ENCODE measurements around the gene DOCK2. TPM values are rescaled to one million over a fixed set of nuclear protein-coding genes. Genes with fewer than 3 reads are reported as not detected.
"Not testable (repeated sequence)": the region's sequence is repeated elsewhere in the genome, so short reads cannot be mapped to it uniquely, and the experiment has no call there.

DOCK2 gene
- polyA plus RNA-seq, 1 experiment, result 1.6 TPM

DNA sequence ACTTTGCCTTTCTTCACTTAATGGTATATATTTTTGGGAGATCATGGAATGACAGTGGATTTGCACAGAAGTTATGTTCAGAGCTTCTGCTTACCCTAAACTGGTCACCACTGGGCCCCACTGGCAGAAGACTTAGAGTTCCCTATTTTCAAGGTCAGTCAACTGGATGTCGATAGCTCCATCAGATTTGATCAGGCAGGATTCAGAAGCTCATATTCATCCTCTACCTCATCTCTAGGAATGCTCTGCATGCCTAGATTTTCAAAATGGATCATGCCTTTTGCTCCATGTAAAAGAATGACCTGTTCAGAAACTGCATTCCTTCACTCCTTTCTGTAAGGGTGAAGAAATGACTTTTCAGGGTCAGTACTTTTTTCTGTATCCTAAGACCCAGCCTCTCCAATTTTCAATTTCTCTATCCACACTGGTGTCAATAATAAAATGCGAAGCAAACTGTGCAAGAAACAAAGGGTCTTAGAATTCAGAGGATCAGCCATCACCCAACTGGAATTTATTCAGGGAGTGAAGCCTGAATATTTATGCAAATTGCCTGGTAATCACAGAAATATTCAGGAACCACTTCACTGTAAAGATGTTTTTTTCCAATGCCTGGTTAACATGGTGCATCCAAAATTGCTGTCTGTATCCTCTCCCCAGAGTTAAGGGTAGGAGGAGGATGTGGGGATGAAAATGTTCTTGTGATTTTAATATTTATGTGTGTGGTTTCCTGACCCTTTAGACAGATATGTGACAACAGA lies 125.4 kb downstream of the DOCK2 start:
- no peak for DNase-seq (ENCODE audit: low read depth, low spot score)
- ChIA-PET CTCF (interaction anchor here (1.1 to 4.3 kb wide), 2 partner anchors 60 to 218 kb away, joined by 3 to 24 read pairs; partner anchors contain the start of gene INSYN2B), POLR2A (no interaction called here)
- H3K9me3 ChIP-seq (ENCODE audit: control insufficient read depth, insufficient read depth, low read length), result no peaks in the 10 kb centered on the region
- H3K4me3 ChIP-seq (ENCODE audit: low read depth, low read length), result no peak overlapping the region
- H3K27ac ChIP-seq (ENCODE audit: low read depth, low read length), result peak overlapping the region; percentile 34
- H3K27me3 ChIP-seq (ENCODE audit: control insufficient read depth, insufficient read depth, low read length), result no peaks in the 10 kb centered on the region
- TF ChIP-seq, protein P1, sequence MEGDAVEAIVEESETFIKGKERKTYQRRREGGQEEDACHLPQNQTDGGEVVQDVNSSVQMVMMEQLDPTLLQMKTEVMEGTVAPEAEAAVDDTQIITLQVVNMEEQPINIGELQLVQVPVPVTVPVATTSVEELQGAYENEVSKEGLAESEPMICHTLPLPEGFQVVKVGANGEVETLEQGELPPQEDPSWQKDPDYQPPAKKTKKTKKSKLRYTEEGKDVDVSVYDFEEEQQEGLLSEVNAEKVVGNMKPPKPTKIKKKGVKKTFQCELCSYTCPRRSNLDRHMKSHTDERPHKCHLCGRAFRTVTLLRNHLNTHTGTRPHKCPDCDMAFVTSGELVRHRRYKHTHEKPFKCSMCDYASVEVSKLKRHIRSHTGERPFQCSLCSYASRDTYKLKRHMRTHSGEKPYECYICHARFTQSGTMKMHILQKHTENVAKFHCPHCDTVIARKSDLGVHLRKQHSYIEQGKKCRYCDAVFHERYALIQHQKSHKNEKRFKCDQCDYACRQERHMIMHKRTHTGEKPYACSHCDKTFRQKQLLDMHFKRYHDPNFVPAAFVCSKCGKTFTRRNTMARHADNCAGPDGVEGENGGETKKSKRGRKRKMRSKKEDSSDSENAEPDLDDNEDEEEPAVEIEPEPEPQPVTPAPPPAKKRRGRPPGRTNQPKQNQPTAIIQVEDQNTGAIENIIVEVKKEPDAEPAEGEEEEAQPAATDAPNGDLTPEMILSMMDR (IDR thresholded peaks at IDR 0.05; ENCODE audit: low read depth, low read length), result no peak

DNA sequence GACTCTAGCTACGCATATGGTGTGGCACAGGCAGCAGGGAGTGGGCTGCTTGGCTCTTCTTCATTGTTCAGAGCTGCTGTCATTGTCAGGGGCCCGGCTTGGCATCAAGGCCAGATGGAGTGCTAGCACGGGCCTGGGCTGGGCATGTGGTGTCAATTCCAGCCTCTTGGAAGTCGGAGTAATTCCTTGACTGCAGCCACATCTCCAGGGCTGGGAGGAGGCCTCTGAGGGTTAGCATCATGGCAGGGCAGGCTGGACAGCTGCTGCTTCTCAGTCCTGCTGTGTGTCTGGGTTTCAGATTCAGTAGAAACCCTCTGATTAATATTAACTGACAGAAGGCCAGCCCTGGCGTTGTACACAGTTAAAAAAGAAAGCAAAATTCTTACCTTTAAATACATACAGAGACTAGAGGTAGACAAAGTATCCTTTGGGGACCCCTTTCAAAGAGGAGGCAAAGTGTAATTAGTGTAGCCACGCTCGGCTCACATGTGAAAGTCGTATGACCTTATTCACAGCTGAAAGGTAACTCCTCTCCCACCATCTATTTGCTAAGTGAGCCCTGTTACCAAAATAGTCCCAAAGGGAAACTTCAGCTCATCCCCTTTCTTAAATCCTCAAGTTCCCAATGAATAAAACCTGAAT lies 126.4 kb downstream of the DOCK2 start:
- no peaks in the 10 kb centered on the region for H3K27me3 ChIP-seq (ENCODE audit: control insufficient read depth, insufficient read depth, low read length)
- ChIA-PET POLR2A (interaction anchor here (0.6 kb wide), 2 partner anchors 111 to 171 kb away, joined by 4 to 9 read pairs; no protein-coding TSS in a partner anchor), CTCF (interaction anchor here (0.6 to 4.3 kb wide), 3 partner anchors 14 to 217 kb away, joined by 3 to 24 read pairs (median 3); partner anchors contain the start of gene INSYN2B)

DNA sequence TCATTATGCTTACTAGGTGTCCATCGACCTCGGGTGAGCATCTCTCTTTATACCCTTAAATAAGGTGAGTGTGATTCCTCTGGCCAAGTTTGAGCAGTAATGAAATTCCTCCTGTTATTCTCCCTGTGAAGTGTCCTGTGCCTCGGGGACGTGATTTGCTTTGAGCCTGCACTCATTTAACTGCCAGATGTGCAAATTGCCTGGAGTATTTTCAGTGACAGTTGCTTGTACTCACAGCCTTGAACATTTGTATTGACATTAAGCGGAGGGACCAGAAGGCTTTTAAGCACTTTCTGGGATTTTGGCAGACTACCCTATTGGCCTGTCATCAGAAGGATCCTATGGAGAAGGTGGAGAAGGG lies 126.9 kb downstream of the DOCK2 start:
- no peak overlapping the region for H3K27ac ChIP-seq (ENCODE audit: low read depth, low read length)
- ChIA-PET CTCF (interaction anchor here (0.6 kb wide), 1 partner anchor 14 kb away, joined by 3 read pairs; no protein-coding TSS in a partner anchor), POLR2A (interaction anchor here (0.6 kb wide), 1 partner anchor 171 kb away, joined by 4 read pairs; no protein-coding TSS in a partner anchor)
- no peak for DNase-seq (ENCODE audit: low read depth, low spot score)
- no peaks in the 10 kb centered on the region for H3K27me3 ChIP-seq (ENCODE audit: control insufficient read depth, insufficient read depth, low read length)
- H3K9me3 ChIP-seq (ENCODE audit: control insufficient read depth, insufficient read depth, low read length), result no peaks in the 10 kb centered on the region
- H3K4me3 ChIP-seq (ENCODE audit: low read depth, low read length), result no peak overlapping the region
- TF ChIP-seq, protein P1 (IDR thresholded peaks at IDR 0.05; ENCODE audit: low read depth, low read length), result no peak

More for the DNA sequence above, 126.4 kb downstream of the DOCK2 start:
- H3K4me3 ChIP-seq (ENCODE audit: low read depth, low read length), result no peak overlapping the region
- DNase-seq (ENCODE audit: low read depth, low spot score), result no peak
- H3K27ac ChIP-seq (ENCODE audit: low read depth, low read length), result no peak overlapping the region
- no peaks in the 10 kb centered on the region for H3K9me3 ChIP-seq (ENCODE audit: control insufficient read depth, insufficient read depth, low read length)
- TF ChIP-seq, protein P1 (IDR thresholded peaks at IDR 0.05; ENCODE audit: low read depth, low read length), result no peak

DNA sequence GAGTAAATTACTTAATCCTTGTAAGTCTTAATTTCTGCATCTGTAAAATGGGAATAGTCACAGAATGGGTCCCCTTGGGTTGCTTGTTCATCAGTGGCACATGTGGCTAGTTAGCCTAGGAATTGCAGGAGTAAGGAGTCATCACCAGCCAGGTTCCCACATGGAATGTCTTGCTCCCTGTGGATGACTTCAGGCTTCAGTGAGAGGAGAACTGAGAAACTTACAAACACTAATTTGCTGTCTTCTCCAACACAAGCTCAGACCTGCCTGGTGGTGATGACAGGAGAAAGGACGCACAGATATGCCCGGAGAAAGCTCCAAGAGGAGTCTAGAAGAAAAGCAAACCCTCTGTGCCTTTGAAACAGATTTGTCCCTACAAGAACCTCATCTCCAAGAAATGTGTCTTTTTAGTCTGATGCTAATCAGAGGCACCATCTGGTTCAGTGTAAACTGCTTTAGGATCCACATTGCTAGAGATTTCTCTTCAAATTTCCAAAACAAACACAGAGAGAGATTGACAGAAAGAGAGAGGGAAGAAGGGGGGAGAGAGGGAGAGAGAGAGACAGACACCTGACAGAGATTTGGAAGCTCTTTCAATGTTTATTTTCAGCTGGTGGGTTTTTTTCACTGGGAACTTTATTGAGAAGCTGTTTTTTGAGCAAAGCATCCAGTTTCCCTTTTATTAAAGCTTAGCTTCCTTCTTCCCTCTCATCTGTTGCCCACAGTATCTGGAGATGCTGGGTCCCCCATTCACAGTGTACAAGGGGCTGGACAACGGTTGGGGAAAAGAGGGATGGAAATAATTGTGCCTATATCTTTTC lies 128.3 kb downstream of the DOCK2 start:
- no peak for DNase-seq (ENCODE audit: low read depth, low spot score)
- no peaks in the 10 kb centered on the region for H3K27me3 ChIP-seq (ENCODE audit: control insufficient read depth, insufficient read depth, low read length)
- no peak overlapping the region for H3K27ac ChIP-seq (ENCODE audit: low read depth, low read length)
- no peaks in the 10 kb centered on the region for H3K9me3 ChIP-seq (ENCODE audit: control insufficient read depth, insufficient read depth, low read length)
- TF ChIP-seq, protein P1 (IDR thresholded peaks at IDR 0.05; ENCODE audit: low read depth, low read length), result no peak
- ChIA-PET POLR2A (no interaction called here), CTCF (interaction anchor here (0.6 to 0.9 kb wide), 2 partner anchors 14 to 215 kb away, joined by 4 read pairs; partner anchors contain the start of gene INSYN2B)
- no peak overlapping the region for H3K4me3 ChIP-seq (ENCODE audit: low read depth, low read length)

DNA sequence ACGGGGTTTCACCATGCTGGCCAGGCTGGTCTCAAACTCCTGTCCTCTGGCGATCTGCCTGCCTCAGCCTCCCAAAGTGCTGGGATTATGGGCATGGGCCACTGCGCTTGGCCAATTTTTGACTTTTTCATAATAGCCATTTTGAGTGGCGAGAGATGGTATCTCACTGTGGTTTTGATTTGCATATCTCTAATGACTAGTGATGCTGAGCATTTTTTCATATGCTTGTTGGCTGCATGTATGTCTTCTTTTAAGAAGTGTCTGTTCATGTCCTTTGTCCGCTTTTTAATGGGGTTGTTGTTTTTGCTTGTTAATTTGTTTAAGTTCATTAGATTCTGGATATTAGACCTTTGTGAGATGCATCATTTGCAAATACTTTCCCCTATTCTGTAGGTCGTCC lies 129.9 kb downstream of the DOCK2 start:
- POLR2A ChIA-PET; H3K9me3 ChIP-seq (ENCODE audit: control insufficient read depth, insufficient read depth, low read length); DNase-seq (ENCODE audit: low read depth, low spot score); H3K27ac ChIP-seq (ENCODE audit: low read depth, low read length); H3K27me3 ChIP-seq (ENCODE audit: control insufficient read depth, insufficient read depth, low read length); H3K4me3 ChIP-seq (ENCODE audit: low read depth, low read length): not testable (repeated sequence)
- CTCF ChIA-PET, result interaction anchor here (0.8 kb wide), 1 partner anchor 213 kb away, joined by 3 read pairs; the partner anchor contains the start of gene INSYN2B

Measured in AG04450 (cell line).